ENCODE measurements around the gene NR5A1.

DNA sequence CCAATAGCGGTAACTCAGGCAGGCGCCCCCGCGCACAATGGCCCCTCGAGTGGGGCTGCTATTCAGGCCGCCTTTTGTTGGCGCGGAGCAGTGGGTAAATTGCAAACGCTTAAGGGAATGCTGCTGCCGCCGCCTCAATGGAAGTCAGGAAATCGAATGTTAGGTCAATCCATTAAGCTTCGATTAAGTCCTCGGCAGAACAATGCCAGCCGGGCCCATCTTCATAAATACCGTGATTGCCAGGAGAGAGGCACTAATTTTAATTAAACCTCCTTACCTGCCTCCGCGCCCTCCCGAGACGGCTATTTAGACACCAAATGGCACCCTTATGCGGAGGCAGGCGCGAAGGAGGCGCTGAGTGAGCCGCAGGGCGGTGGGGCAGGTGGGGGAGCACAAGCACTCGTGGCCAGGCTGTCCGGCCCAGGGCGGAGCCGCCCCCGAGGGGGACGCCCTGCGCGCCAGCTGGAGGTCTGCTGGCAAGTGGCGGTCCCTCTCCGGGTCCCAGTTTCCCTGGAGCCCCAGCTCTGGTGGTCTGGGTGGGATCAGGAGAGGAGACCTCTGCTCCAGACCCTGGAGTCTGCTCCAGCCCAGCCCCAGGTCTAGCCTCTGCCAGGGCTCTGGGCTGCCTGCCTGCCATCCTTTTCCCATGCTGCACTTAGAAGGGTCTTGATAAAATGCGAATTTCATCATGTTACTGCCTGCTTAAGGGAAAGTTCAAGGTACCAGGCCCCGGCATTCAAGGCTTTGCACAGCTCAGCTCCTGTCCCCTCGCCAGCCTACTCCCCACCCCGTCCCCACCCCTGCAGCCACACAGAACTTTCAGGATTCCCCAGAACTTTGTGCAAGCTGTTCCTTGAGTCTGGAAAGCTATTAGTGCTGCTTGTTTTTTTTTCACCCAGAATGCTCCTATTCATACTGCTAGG lies 19.7 kb downstream of the NR5A1 start:
- TF ChIP-seq, protein P1, sequence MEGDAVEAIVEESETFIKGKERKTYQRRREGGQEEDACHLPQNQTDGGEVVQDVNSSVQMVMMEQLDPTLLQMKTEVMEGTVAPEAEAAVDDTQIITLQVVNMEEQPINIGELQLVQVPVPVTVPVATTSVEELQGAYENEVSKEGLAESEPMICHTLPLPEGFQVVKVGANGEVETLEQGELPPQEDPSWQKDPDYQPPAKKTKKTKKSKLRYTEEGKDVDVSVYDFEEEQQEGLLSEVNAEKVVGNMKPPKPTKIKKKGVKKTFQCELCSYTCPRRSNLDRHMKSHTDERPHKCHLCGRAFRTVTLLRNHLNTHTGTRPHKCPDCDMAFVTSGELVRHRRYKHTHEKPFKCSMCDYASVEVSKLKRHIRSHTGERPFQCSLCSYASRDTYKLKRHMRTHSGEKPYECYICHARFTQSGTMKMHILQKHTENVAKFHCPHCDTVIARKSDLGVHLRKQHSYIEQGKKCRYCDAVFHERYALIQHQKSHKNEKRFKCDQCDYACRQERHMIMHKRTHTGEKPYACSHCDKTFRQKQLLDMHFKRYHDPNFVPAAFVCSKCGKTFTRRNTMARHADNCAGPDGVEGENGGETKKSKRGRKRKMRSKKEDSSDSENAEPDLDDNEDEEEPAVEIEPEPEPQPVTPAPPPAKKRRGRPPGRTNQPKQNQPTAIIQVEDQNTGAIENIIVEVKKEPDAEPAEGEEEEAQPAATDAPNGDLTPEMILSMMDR (IDR thresholded peaks at IDR 0.05), result no peak
- TF ChIP-seq POLR2AphosphoS5 (IDR thresholded peaks at IDR 0.05) (no peak), POLR2A (IDR thresholded peaks at IDR 0.05) (no peak), EP300 (IDR thresholded peaks at IDR 0.05) (no peak)

Measured in gastroesophageal sphincter (tissue), 3 donors.